ENCODE data around the gene HOXB3. TPM values are rescaled to one million over a fixed set of nuclear protein-coding genes. Genes with fewer than 3 reads are reported as not detected.
A peak's percentile ranks its signal among the peaks of the same experiment; 100 is the strongest.

Gene HOXB3
- total and polyA plus RNA-seq, 2 of the 13 experiments (the other 11 are each of a cell fraction or from before 2014, with no cell fraction given), result not detected

- TF ChIP-seq ZNF326 (CRISPR knock-in tag; IDR thresholded peaks at IDR 0.05; ENCODE audit: borderline replicate concordance) (no peak), FIP1L1 (IDR thresholded peaks at IDR 0.05; ENCODE audit: borderline replicate concordance, insufficient read depth, low read depth, low read length) (no peak), ZFP1 (CRISPR knock-in tag; IDR thresholded peaks at IDR 0.05) (no peak), GRHL1 (CRISPR knock-in tag; conservative IDR thresholded peaks at IDR 0.05) (no peak), MAX (IDR thresholded peaks at IDR 0.05) (no peak), XBP1 (CRISPR knock-in tag; IDR thresholded peaks at IDR 0.05) (no peak), ZSCAN31 (CRISPR knock-in tag; IDR thresholded peaks at IDR 0.05; ENCODE audit: low read depth) (no peak)
These were observed 11.1 kb upstream of the HOXB3 start (continued) for GRCh38 chr17:48601207-48601538.

- ATAC-seq, result no peak
- no TSS peak for BruUV-seq (replicated peaks)
- CTCF ChIA-PET (ENCODE audit: low intra/inter-chr PET ratio, low total read pairs), result no interaction called here
- H3K27me3 ChIP-seq (ENCODE audit: control insufficient read depth in 1 of 2, insufficient read depth in 2 of 2, low read length in 2 of 2), result peaks cover 47 to 98% of the 10 kb centered on the region in 2 experiments
- H3K4me3 ChIP-seq (replicated peaks in 1 of 3; ENCODE audit: insufficient read depth in 1 of 3, low read depth in 2 of 3, low read length in 3 of 3), result no peak overlapping the region
- TF ChIP-seq SIX1 (CRISPR knock-in tag; IDR thresholded peaks at IDR 0.05; ENCODE audit: borderline replicate concordance), result no peak
- TF ChIP-seq EZH2 (conservative IDR thresholded peaks at IDR 0.05; ENCODE audit: low read depth, low read length), result 0 out of 2 replicates have a peak, but pooled peaks have one; percentile 38
- H3K36me3 ChIP-seq (replicated peaks in 1 of 2; ENCODE audit: control insufficient read depth in 1 of 2, insufficient read depth in 2 of 2, low read length in 2 of 2), result no peaks in the 10 kb centered on the region
- POLR2A ChIA-PET, result no interaction called here
- no peak overlapping the region for H2AFZ ChIP-seq (ENCODE audit: low read length)
- no peak for DNase-seq (ENCODE audit: low spot score)
- H3K79me2 ChIP-seq (ENCODE audit: insufficient read depth, low read length), result no peaks in the 10 kb centered on the region
- H3K9ac ChIP-seq (ENCODE audit: insufficient read depth, low read depth, low read length), result no peak overlapping the region
- H3K9me3 ChIP-seq (ENCODE audit: low read length), result no peaks in the 10 kb centered on the region
- intact Hi-C loops (cut with micrococcal nuclease; ENCODE audit: unreplicated experiment), result no loop called here
- no peak overlapping the region for H3K4me2 ChIP-seq (ENCODE audit: low read depth, low read length)
- no peak for FAIRE-seq
- H3K27ac ChIP-seq (ENCODE audit: extremely low read length, insufficient read depth, low read length), result no peak overlapping the region
- 10% methylated on average over 17 of the region's 17 CpGs for WGBS (ENCODE audit: low lambda C conversion rate)
- peaks cover 10% of the 10 kb centered on the region; the same call in 1 of the 2 replicates for H3K4me1 ChIP-seq (ENCODE audit: insufficient read depth, low read length)
- in situ Hi-C loops (cut with HindIII; ENCODE audit: extremely low pct_ligation_motif_present, low pct_unique_long_range_greater_than_20kb), result no loop called here
- peaks cover 2% of the 10 kb centered on the region; the same call in 1 of the 2 replicates for H4K20me1 ChIP-seq (ENCODE audit: insufficient read depth, low read length)
These were observed 10.4 kb upstream of the HOXB3 start for GRCh38 chr17:48600244-48601098.
